Thoracic aorta (tissue), 2 donors: ENCODE data around the gene ATR. TPM values are rescaled to one million over a fixed set of nuclear protein-coding genes. Genes with fewer than 3 reads are reported as not detected.

Source experiments
- ATAC-seq: fragments of 150-250 bp; one replicate; pipeline ENCODE4 v1.8.0; 2017; ENCODE audit warnings: low read depth; ENCODE audit not compliant: insufficient number of reproducible peaks, low FRiP score
- DNase-seq: peaks from one replicate; pipeline ENCODE4 v3.0.0-alpha.2; 2020; ENCODE audit warnings: low spot score
- H3K27ac ChIP-seq, 2 donors: fragments of 200-600 bp; sonication (generic); 1 replicate in 1 of 2; 2 replicates in 1 of 2; pipeline ENCODE4 v1.5.1; 2016; ENCODE audit warnings: mild to moderate bottlenecking in 2 of 2, moderate library complexity in 2 of 2
- H3K27me3 ChIP-seq: fragments of 200-600 bp; sonication (generic); replicated peaks from 2 replicates; pipeline ENCODE4 v1.6.0; 2016; ENCODE audit warnings: mild to moderate bottlenecking; ENCODE audit not compliant: insufficient read depth
- H3K36me3 ChIP-seq: fragments of 200-600 bp; sonication (generic); one replicate; pipeline ENCODE4 v1.5.1; 2016
- H3K4me1 ChIP-seq, 2 donors: fragments of 200-600 bp; sonication (generic); 1 replicate in 1 of 2; 2 replicates in 1 of 2; pipeline versions ENCODE4 v1.5.1 to v1.6.0; 2016; ENCODE audit warnings: low read depth in 2 of 2, mild to moderate bottlenecking in 1 of 2; ENCODE audit not compliant: control insufficient read depth in 1 of 2
- H3K4me3 ChIP-seq: fragments of 200-600 bp; sonication (generic); 2 replicates; pipeline ENCODE4 v1.5.1; 2016; ENCODE audit warnings: mild to moderate bottlenecking
- H3K9me3 ChIP-seq: fragments of 200-600 bp; sonication (generic); 2 replicates; pipeline ENCODE4 v1.5.1; 2016
- total RNA-seq, 2 donors: library from RNA; depleted of rRNA; stranded (reverse); fragments of >200 nt; gene quantifications; one replicate each; pipeline versions ENCODE4 v1.1.0 to v1.2.3, GENCODE V29; 2016
- TF ChIP-seq, protein P1 (sequence below): fragments of 200-600 bp; sonication (generic); IDR thresholded peaks from one replicate; pipeline ENCODE4 v1.5.1; 2019; ENCODE audit warnings: antibody characterized with exemption

Gene ATR
- 10 to 100 TPM; 21.3 to 41.6 TPM for total RNA-seq

DNA sequence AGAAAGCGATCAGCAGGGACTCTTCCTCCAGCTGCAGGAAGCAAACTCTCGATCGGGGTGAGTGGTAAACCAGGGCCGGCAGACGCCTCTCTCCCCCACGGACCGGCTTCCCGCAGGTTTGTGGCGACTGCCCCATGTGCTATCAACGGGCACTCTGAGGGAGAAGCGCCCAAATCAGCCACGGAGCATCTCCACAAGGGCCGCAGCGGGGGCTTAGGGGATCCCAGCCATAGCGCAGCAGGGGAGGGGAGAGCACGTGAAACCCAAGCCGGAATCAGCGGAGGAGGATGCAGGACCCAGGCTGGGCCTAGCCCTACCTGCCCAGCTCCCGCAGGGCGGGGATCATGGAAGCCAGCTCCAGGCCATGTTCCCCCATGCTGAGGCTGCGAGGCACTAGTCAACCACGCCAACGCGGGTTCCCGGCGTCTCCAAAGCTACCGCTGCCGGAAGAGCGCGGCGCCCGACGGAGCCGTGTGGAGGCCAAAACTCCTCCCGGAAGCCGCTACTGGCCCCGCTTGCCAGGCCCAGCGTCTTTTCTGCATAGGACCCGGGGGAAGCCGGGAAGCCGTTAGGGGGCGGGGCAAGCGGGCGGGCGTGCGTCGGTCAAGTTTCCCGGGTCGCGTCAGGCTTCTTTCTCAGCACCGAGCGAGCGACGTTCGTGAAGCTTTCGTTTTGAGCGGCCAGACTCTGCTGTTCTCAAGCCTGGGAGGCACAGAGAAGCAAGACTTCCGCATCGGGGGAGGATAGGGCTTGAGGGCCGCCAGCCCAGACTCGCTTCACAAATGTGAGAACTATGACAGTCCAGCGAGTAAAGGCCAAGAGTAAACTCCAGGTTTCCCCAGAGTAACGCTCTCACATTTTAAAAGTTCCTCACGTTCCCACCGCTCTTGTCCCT is at the start of gene ATR:
Gene ATR, minus strand, starts transcription at position 405 of the 895 bp plus-strand sequence. Its CDS starts 29 bp downstream, at position 376.
- peak within 1 kb of the TSS; percentile 87 for H3K4me3 ChIP-seq
- H3K27me3 ChIP-seq: no peaks in the 10 kb centered on the region
- peak; percentile 80 for DNase-seq
- TF ChIP-seq, protein P1, sequence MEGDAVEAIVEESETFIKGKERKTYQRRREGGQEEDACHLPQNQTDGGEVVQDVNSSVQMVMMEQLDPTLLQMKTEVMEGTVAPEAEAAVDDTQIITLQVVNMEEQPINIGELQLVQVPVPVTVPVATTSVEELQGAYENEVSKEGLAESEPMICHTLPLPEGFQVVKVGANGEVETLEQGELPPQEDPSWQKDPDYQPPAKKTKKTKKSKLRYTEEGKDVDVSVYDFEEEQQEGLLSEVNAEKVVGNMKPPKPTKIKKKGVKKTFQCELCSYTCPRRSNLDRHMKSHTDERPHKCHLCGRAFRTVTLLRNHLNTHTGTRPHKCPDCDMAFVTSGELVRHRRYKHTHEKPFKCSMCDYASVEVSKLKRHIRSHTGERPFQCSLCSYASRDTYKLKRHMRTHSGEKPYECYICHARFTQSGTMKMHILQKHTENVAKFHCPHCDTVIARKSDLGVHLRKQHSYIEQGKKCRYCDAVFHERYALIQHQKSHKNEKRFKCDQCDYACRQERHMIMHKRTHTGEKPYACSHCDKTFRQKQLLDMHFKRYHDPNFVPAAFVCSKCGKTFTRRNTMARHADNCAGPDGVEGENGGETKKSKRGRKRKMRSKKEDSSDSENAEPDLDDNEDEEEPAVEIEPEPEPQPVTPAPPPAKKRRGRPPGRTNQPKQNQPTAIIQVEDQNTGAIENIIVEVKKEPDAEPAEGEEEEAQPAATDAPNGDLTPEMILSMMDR: no peak
- ATAC-seq: peak; percentile 97
- H3K9me3 ChIP-seq: no peaks in the 10 kb centered on the region
- peak within 1 kb of the TSS; percentile 89 to 97 for H3K27ac ChIP-seq
- no peaks in the 10 kb centered on the region for H3K36me3 ChIP-seq
- peaks cover 13 to 23% of the 10 kb centered on the region in 2 donors for H3K4me1 ChIP-seq

- TF ChIP-seq, protein P1: no peak
- H3K36me3 ChIP-seq: no peaks in the 10 kb centered on the region
- DNase-seq: no peak
Measured at GRCh38 chr3:142626971-142627370, 48.4 kb upstream of the ATR start.

DNA sequence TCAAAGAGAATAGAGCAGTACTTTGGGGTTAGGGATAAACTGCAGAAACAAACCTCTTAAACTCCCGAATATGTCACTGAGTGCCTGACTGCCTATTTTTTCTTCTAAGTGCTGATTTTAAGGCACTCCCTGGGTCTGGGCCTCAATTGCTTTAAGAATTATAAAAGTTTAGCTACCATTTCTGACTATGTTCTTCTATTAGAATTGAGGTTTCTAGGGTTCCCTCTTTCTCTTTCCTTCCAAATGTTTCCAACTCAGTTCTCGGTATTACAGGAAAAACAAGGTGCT is 46.6 kb upstream of the ATR start:
- H3K9me3 ChIP-seq: no peaks in the 10 kb centered on the region
- ATAC-seq (no peak), DNase-seq (no peak)
- H3K4me1 ChIP-seq: no peaks in the 10 kb centered on the region
- H3K27me3 ChIP-seq: no peaks in the 10 kb centered on the region
- no peaks in the 10 kb centered on the region for H3K36me3 ChIP-seq
- TF ChIP-seq, protein P1: no peak
- H3K27ac ChIP-seq: no peak overlapping the region
- no peak overlapping the region for H3K4me3 ChIP-seq

More at GRCh38 chr3:142626971-142627370, 48.4 kb upstream of the ATR start:
- Histone ChIP-seq H3K9me3 (no peaks in the 10 kb centered on the region), H3K4me1 (no peaks in the 10 kb centered on the region), H3K27me3 (no peaks in the 10 kb centered on the region), H3K27ac (no peak overlapping the region), H3K4me3 (no peak overlapping the region)
- ATAC-seq: no peak

GRCh38 chr3:142624341-142625152 is 46.0 kb upstream of the ATR start:
- Histone ChIP-seq H3K4me1 (no peaks in the 10 kb centered on the region), H3K4me3 (no peak overlapping the region), H3K36me3 (no peaks in the 10 kb centered on the region), H3K9me3 (no peaks in the 10 kb centered on the region), H3K27me3 (no peaks in the 10 kb centered on the region), H3K27ac (no peak overlapping the region)
- TF ChIP-seq, protein P1: no peak
- no peak for DNase-seq
- ATAC-seq: no peak

DNA sequence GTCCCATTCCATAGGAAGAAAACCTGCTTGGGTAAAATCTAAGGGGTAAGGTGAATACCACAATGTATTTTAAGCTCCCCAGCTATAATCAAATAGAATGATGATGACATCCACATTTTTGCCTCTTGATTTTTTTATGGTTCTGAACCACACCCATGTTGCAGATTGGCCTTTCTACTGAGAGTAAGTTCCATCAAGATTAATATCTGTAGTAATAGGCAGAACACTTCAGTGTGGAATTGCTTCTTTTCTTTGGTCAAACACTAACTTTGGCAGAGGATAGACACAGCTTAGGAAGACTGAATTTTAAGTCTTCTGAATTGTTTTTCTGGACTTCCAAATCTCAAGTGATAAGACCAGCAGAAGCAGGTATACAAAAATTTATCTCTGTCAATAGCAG is 44.7 kb upstream of the ATR start:
- no peak overlapping the region for H3K4me3 ChIP-seq
- DNase-seq (no peak), ATAC-seq (no peak)
- H3K27ac ChIP-seq: no peak overlapping the region
- no peaks in the 10 kb centered on the region for H3K36me3 ChIP-seq
- H3K4me1 ChIP-seq: no peaks in the 10 kb centered on the region
- no peaks in the 10 kb centered on the region for H3K9me3 ChIP-seq
- no peaks in the 10 kb centered on the region for H3K27me3 ChIP-seq
- TF ChIP-seq, protein P1: no peak
